Neural cell (in vitro differentiated cells): ENCODE data around the gene PIM3. TPM values are rescaled to one million over a fixed set of nuclear protein-coding genes. Genes with fewer than 3 reads are reported as not detected.

Experiments
- H2AFZ ChIP-seq: fragments of 200-600, 300-800 bp; sonication (generic), shearing (Covaris generic); 2 replicates; pipeline ENCODE4 v1.6.0; 2014; ENCODE audit warnings: low read depth, mild to moderate bottlenecking, antibody characterized with exemption, low read length, moderate library complexity
- H3F3A ChIP-seq: fragments of 200-600 bp; shearing (Covaris generic); 2 replicates; pipeline ENCODE4 v1.6.1; 2016; ENCODE audit warnings: mild to moderate bottlenecking, moderate library complexity, mixed read lengths, antibody characterized with exemption, low read length; ENCODE audit not compliant: insufficient read depth, poor library complexity, severe bottlenecking
- H3K27ac ChIP-seq: fragments of 200-600, 300-800 bp; sonication (generic), shearing (Covaris generic); 2 replicates; pipeline ENCODE4 v1.5.1; 2014; ENCODE audit warnings: mild to moderate bottlenecking, low read length, moderate library complexity
- H3K27me3 ChIP-seq: fragments of 300-800, 200-600 bp; sonication (generic), shearing (Covaris generic); 2 replicates; pipeline ENCODE4 v1.6.0; 2014; ENCODE audit warnings: mild to moderate bottlenecking, low read depth, low read length, moderate library complexity; ENCODE audit not compliant: insufficient read depth
- H3K36me3 ChIP-seq: fragments of 300-800, 200-600 bp; sonication (generic), shearing (Covaris generic); 2 replicates; pipeline ENCODE4 v1.5.1; 2014; ENCODE audit warnings: mild to moderate bottlenecking, antibody characterized with exemption, low read length, moderate library complexity; ENCODE audit not compliant: insufficient read depth
- H3K4me2 ChIP-seq: fragments of 300-800, 200-600 bp; sonication (generic), shearing (Covaris generic); 2 replicates; pipeline ENCODE4 v1.6.0; 2014; ENCODE audit warnings: mild to moderate bottlenecking, low read length
- H3K4me3 ChIP-seq: fragments of 300-800, 200-600 bp; sonication (generic), shearing (Covaris generic); 2 replicates; pipeline ENCODE4 v1.5.1; 2014; ENCODE audit warnings: mild to moderate bottlenecking, low read length, moderate library complexity
- H3K79me2 ChIP-seq: fragments of 200-600 bp; shearing (Covaris generic); replicated peaks from 2 replicates; pipeline ENCODE4 v1.6.0; 2014; ENCODE audit warnings: mild to moderate bottlenecking, low read length, moderate library complexity; ENCODE audit not compliant: insufficient read depth
- H3K9ac ChIP-seq: fragments of 300-800, 200-600 bp; sonication (generic), shearing (Covaris generic); 2 replicates; pipeline ENCODE4 v1.6.1; 2016; ENCODE audit warnings: mild to moderate bottlenecking, low read length, mixed read lengths
- H3K9me2 ChIP-seq: fragments of 200-600 bp; shearing (Covaris generic); 2 replicates; pipeline ENCODE4 v1.6.1; 2016; ENCODE audit warnings: mild to moderate bottlenecking, low read length, mixed read lengths; ENCODE audit not compliant: insufficient read depth
- H3K9me3 ChIP-seq: fragments of 200-600, 300-800 bp; sonication (generic), shearing (Covaris generic); 2 replicates; pipeline ENCODE4 v1.6.1; 2016; ENCODE audit warnings: mild to moderate bottlenecking, mixed run types, low read length, moderate library complexity, mixed read lengths
- H4K20me1 ChIP-seq: fragments of 200-600 bp; shearing (Covaris generic); 2 replicates; pipeline ENCODE4 v1.6.1; 2016; ENCODE audit warnings: mild to moderate bottlenecking, mixed run types; ENCODE audit not compliant: insufficient read depth
- EP300 ChIP-seq: fragments of 450-650 bp; conservative IDR thresholded peaks from 2 replicates; pipeline ENCODE4 v1.6.1; 2014; ENCODE audit warnings: antibody characterized with exemption, mild to moderate bottlenecking, moderate library complexity; ENCODE audit not compliant: poor library complexity, severe bottlenecking
- EZH2 ChIP-seq: fragments of 200-600, 300-800 bp; shearing (Covaris generic), sonication (generic); IDR thresholded peaks from 2 replicates; pipeline ENCODE4 v1.6.1; 2014; ENCODE audit warnings: antibody characterized with exemption, low read length, borderline replicate concordance, mild to moderate bottlenecking; ENCODE audit not compliant: insufficient read depth, poor library complexity, severe bottlenecking
- MXI1 ChIP-seq: fragments of 450-650 bp; conservative IDR thresholded peaks from 2 replicates; pipeline ENCODE4 v1.6.1; 2014; ENCODE audit warnings: antibody characterized with exemption, mild to moderate bottlenecking; ENCODE audit not compliant: poor library complexity, severe bottlenecking
- POLR2AphosphoS5 ChIP-seq: IDR thresholded peaks from 2 replicates; pipeline ENCODE4 v1.6.1; 2012
- RAD21 ChIP-seq: fragments of 450-650 bp; conservative IDR thresholded peaks from 2 replicates; pipeline ENCODE4 v1.6.1; 2014; ENCODE audit warnings: antibody characterized with exemption, mild to moderate bottlenecking, moderate library complexity
- SMC3 ChIP-seq: fragments of 450-650 bp; conservative IDR thresholded peaks from 2 replicates; pipeline ENCODE4 v1.6.1; 2014; ENCODE audit warnings: antibody characterized with exemption, mild to moderate bottlenecking, moderate library complexity; ENCODE audit not compliant: poor library complexity
- TAF1 ChIP-seq: IDR thresholded peaks from 2 replicates; pipeline ENCODE4 v1.6.1; 2012; ENCODE audit warnings: low read depth
- polyA plus RNA-seq: library from polyadenylated mRNA; depleted of rRNA; stranded (reverse); fragments of >200 nt; gene quantifications from 2 replicates; pipeline ENCODE4 v1.2.3, GENCODE V29; 2014
- TF ChIP-seq, protein P1 (sequence below): IDR thresholded peaks from 2 replicates; pipeline ENCODE4 v1.6.1; 2012; ENCODE audit warnings: borderline replicate concordance
- TF ChIP-seq, protein P2 (sequence below): fragments of 450-650 bp; IDR thresholded peaks from 2 replicates; pipeline ENCODE4 v1.5.1; 2014; ENCODE audit warnings: antibody characterized with exemption, mild to moderate bottlenecking, moderate library complexity; ENCODE audit not compliant: poor library complexity, severe bottlenecking

The PIM3 gene
- polyA plus RNA-seq, 1 donor from 2014 or later = 28.7 TPM

DNA sequence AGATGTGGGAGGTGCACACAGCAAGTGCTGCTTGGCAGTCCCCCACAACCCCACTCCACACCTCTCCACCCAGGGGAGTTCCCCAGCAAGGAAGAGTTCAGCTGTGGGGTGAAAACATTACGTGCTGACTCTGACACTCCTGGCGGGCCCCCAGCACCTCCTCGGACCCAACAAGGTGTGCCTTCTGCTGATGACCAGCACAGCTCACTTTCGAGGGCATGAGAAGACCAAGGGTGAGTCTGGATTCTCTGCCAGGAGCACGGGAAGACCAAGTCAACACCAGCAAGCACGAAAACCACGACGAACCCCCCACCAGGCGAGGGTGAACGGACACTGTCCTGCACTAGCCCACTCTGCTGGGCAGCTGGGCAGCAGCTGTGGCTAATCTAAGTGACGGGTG is 43.7 kb upstream of the PIM3 start:
- TF ChIP-seq POLR2AphosphoS5 (no peak), EP300 (no peak), MXI1 (no peak)
- Histone ChIP-seq H3F3A (no peaks in the 10 kb centered on the region), H3K4me2 (no peak overlapping the region), H3K36me3 (no peaks in the 10 kb centered on the region), H3K4me3 (peak overlapping the region; percentile 84), H3K27ac (no peak overlapping the region), H3K9me3 (no peaks in the 10 kb centered on the region), H3K79me2 (peaks cover 10% of the 10 kb centered on the region), H3K27me3 (no peaks in the 10 kb centered on the region), H3K9me2 (no peaks in the 10 kb centered on the region), H2AFZ (no peak overlapping the region), H4K20me1 (peaks cover 2% of the 10 kb centered on the region), H3K9ac (no peak overlapping the region)

DNA sequence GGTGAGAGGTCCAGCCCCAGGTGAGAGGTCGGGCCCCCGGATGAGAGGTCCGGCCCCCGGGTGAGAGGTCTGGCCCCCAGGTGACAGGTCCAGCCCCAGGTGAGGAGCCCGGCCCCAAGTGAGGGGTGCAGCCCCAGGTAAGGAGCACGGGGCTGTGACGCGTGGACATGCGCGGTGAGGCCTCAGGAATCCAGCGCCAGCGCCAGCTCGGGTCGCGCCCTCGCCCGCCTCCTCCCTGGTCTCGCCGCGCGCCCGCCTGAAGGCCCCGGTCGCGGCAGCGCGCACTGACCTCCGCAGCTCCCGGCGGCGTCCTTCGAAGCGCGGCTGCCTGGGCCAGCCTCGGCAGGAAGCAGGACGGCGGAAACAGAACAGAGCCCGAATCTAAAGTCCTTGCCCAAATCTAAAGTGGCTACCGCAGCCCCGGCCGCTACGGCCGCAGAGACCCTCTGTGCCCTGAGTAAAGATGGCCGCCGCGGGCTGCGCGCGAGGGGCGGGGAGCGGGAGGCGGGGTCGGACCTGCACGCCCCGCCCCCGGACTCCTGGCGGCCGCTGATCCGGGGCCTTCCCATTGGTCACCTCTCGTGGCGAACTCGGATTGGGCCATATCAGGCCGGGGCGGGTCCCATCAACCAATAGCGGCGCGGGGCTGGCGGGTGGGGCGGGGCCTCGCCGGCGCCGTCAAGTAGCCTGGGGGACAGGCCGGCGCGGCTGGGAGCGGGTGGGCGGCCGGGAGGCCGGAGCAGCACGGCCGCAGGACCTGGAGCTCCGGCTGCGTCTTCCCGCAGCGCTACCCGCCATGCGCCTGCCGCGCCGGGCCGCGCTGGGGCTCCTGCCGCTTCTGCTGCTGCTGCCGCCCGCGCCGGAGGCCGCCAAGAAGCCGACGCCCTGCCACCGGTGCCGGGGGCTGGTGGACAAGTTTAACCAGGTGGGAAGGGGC is 42.3 kb upstream of the PIM3 start, which contains the start of the genes ALG12 and CRELD2:
TSS of gene ALG12 (minus strand) at position 465 of the 937 bp plus-strand sequence. CDS start 4,673 bp downstream, outside the sequence.
TSS of gene CRELD2 (plus strand) at position 661 of the 937 bp plus-strand sequence. CDS start at position 797, 136 bp downstream.
- TF ChIP-seq EZH2 (no peak), MXI1 (peak; percentile 71), TAF1 (peak; percentile 62), EP300 (peak; percentile 65), RAD21 (peak; percentile 25), SMC3 (no peak), POLR2AphosphoS5 (peak; percentile 72)
- TF ChIP-seq, protein P1, sequence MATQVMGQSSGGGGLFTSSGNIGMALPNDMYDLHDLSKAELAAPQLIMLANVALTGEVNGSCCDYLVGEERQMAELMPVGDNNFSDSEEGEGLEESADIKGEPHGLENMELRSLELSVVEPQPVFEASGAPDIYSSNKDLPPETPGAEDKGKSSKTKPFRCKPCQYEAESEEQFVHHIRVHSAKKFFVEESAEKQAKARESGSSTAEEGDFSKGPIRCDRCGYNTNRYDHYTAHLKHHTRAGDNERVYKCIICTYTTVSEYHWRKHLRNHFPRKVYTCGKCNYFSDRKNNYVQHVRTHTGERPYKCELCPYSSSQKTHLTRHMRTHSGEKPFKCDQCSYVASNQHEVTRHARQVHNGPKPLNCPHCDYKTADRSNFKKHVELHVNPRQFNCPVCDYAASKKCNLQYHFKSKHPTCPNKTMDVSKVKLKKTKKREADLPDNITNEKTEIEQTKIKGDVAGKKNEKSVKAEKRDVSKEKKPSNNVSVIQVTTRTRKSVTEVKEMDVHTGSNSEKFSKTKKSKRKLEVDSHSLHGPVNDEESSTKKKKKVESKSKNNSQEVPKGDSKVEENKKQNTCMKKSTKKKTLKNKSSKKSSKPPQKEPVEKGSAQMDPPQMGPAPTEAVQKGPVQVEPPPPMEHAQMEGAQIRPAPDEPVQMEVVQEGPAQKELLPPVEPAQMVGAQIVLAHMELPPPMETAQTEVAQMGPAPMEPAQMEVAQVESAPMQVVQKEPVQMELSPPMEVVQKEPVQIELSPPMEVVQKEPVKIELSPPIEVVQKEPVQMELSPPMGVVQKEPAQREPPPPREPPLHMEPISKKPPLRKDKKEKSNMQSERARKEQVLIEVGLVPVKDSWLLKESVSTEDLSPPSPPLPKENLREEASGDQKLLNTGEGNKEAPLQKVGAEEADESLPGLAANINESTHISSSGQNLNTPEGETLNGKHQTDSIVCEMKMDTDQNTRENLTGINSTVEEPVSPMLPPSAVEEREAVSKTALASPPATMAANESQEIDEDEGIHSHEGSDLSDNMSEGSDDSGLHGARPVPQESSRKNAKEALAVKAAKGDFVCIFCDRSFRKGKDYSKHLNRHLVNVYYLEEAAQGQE = peak; percentile 42
- TF ChIP-seq, protein P2, sequence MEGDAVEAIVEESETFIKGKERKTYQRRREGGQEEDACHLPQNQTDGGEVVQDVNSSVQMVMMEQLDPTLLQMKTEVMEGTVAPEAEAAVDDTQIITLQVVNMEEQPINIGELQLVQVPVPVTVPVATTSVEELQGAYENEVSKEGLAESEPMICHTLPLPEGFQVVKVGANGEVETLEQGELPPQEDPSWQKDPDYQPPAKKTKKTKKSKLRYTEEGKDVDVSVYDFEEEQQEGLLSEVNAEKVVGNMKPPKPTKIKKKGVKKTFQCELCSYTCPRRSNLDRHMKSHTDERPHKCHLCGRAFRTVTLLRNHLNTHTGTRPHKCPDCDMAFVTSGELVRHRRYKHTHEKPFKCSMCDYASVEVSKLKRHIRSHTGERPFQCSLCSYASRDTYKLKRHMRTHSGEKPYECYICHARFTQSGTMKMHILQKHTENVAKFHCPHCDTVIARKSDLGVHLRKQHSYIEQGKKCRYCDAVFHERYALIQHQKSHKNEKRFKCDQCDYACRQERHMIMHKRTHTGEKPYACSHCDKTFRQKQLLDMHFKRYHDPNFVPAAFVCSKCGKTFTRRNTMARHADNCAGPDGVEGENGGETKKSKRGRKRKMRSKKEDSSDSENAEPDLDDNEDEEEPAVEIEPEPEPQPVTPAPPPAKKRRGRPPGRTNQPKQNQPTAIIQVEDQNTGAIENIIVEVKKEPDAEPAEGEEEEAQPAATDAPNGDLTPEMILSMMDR = peak; percentile 41
- no peaks in the 10 kb centered on the region for H3K36me3 ChIP-seq
- H2AFZ ChIP-seq = peak within 1 kb of the TSS; percentile 85

More for the DNA sequence above, 42.3 kb upstream of the PIM3 start, which contains the start of the genes ALG12 and CRELD2:
- H3K4me2 ChIP-seq = peak within 1 kb of the TSS; percentile 68
- peak within 1 kb of the TSS; percentile 94 for H3K9ac ChIP-seq
- no peaks in the 10 kb centered on the region for H3K9me2 ChIP-seq
- peak within 1 kb of the TSS; percentile 84 for H3K4me3 ChIP-seq
- no peaks in the 10 kb centered on the region for H3K27me3 ChIP-seq
- no peaks in the 10 kb centered on the region for H3K9me3 ChIP-seq
- H4K20me1 ChIP-seq = peaks cover 2% of the 10 kb centered on the region
- H3F3A ChIP-seq = no peaks in the 10 kb centered on the region
- H3K79me2 ChIP-seq = peaks cover 10% of the 10 kb centered on the region
- peak within 1 kb of the TSS; percentile 92 for H3K27ac ChIP-seq
